Prostate gland (tissue), 2 donors: Measurements from ENCODE around the gene SYNC. TPM values are rescaled to one million over a fixed set of nuclear protein-coding genes. Genes with fewer than 3 reads are reported as not detected.

Source experiments
- DNase-seq: peaks from one replicate; pipeline ENCODE4 v3.0.0-alpha.2; 2019; ENCODE audit warnings: low spot score
- H3K27ac ChIP-seq, 2 donors: fragments of 200-600 bp; sonication (generic); 2 replicates each; pipeline ENCODE4 v1.5.1; 2017 to 2019
- H3K27me3 ChIP-seq: fragments of 200-600 bp; sonication (generic); replicated peaks from 2 replicates; pipeline ENCODE4 v1.5.1; 2019; ENCODE audit not compliant: insufficient read depth
- H3K36me3 ChIP-seq, 2 donors: fragments of 200-600 bp; sonication (generic); 1 replicate in 1 of 2; 2 replicates in 1 of 2; pipeline versions ENCODE4 v1.5.1 to v1.8.1; 2017 to 2019
- H3K4me1 ChIP-seq: fragments of 200-600 bp; sonication (generic); replicated peaks from 2 replicates; pipeline ENCODE4 v1.5.1; 2019
- H3K4me3 ChIP-seq, 2 donors: fragments of 200-600 bp; sonication (generic); 2 replicates each; pipeline ENCODE4 v1.5.1; 2017 to 2019
- H3K9me3 ChIP-seq: fragments of 200-600 bp; sonication (generic); 2 replicates; pipeline ENCODE4 v1.5.1; 2017
- CTCF ChIP-seq, 4 experiments: fragments of 200-600 bp in 2 of 4; fragments of 450-650 bp in 2 of 4; sonication (generic) in 2 of 4; IDR thresholded peaks; 1 replicate in 3 of 4; 2 replicates in 1 of 4; pipeline ENCODE4 v1.5.1; 2016 to 2019; ENCODE audit warnings: antibody characterized with exemption in 4 of 4, mild to moderate bottlenecking in 2 of 4, moderate library complexity in 2 of 4
- POLR2A ChIP-seq: fragments of 450-650 bp; IDR thresholded peaks from one replicate; pipeline ENCODE4 v1.6.1; 2016; ENCODE audit warnings: antibody characterized with exemption, mild to moderate bottlenecking
- POLR2AphosphoS5 ChIP-seq: sonication (generic); formaldehyde crosslinking; IDR thresholded peaks from one replicate; pipeline ENCODE4 v1.6.1; 2017; ENCODE audit warnings: antibody characterized with exemption
- WGBS: methylation state at CpG from one replicate; pipeline ENCODE4 v1.1.5; 2018; 5-methylcytosine and 5-hydroxymethylcytosine counted together
- intact Hi-C: fragments of 100-400 bp; cut with DNase I; formaldehyde crosslinking; loops from one replicate; pipeline ENCODE4 v1.14.2; 2022
- total RNA-seq, 2 donors: library from RNA; depleted of rRNA; stranded (reverse); fragments of >200 nt; gene quantifications; one replicate each; pipeline ENCODE4 v1.1.0, GENCODE V29; 2016

Gene SYNC
- total RNA-seq, 2 donors from 2014 or later, result 7.9 to 18.2 TPM

- WGBS, result 80% methylated on average over 12 of the region's 12 CpGs
- no peaks in the 10 kb centered on the region for H3K4me1 ChIP-seq
- DNase-seq, result no peak
- intact Hi-C loops, result no loop called here
- no peak overlapping the region for H3K27ac ChIP-seq
- H3K9me3 ChIP-seq, result no peaks in the 10 kb centered on the region
- peaks cover 0 to 22% of the 10 kb centered on the region in 2 donors for H3K36me3 ChIP-seq
- H3K4me3 ChIP-seq, result no peak overlapping the region
- TF ChIP-seq POLR2A (no peak), CTCF (IDR thresholded peaks at IDR 0.05) (no peak), POLR2AphosphoS5 (no peak)
- H3K27me3 ChIP-seq, result no peaks in the 10 kb centered on the region
Measured at GRCh38 chr1:32666901-32667566, 35.5 kb downstream of the SYNC start.

GRCh38 chr1:32665915-32666314, 36.7 kb downstream of the SYNC start:
- Histone ChIP-seq H3K27ac (no peak overlapping the region), H3K4me3 (no peak overlapping the region), H3K27me3 (no peaks in the 10 kb centered on the region), H3K36me3 (peaks cover 0 to 16% of the 10 kb centered on the region in 2 donors), H3K4me1 (no peaks in the 10 kb centered on the region), H3K9me3 (no peaks in the 10 kb centered on the region)
- TF ChIP-seq CTCF (IDR thresholded peaks at IDR 0.05) (no peak), POLR2A (no peak), POLR2AphosphoS5 (no peak)
- no peak for DNase-seq
- 45% methylated on average over 1 of the region's 1 CpG for WGBS
- intact Hi-C loops, result no loop called here

GRCh38 chr1:32659581-32659980, 43.0 kb downstream of the SYNC start:
- H3K36me3 ChIP-seq, result peaks cover 7 to 8% of the 10 kb centered on the region in 2 donors
- WGBS, result 80% methylated on average over 1 of the region's 1 CpG
- TF ChIP-seq POLR2AphosphoS5, result no peak
- TF ChIP-seq CTCF (IDR thresholded peaks at IDR 0.05), result no peak
- no peak for TF ChIP-seq POLR2A

GRCh38 chr1:32652244-32652962, 50.2 kb downstream of the SYNC start:
- no peaks in the 10 kb centered on the region for H3K9me3 ChIP-seq
- peak overlapping the region; percentile 87 for H3K4me3 ChIP-seq
- H3K27ac ChIP-seq, result no peak overlapping the region
- no peak for TF ChIP-seq CTCF (IDR thresholded peaks at IDR 0.05)
- TF ChIP-seq POLR2A, result no peak
- no peak for TF ChIP-seq POLR2AphosphoS5
- peaks cover 9% of the 10 kb centered on the region for H3K4me1 ChIP-seq
- WGBS, result 87% methylated on average over 16 of the region's 16 CpGs
- no peaks in the 10 kb centered on the region for H3K27me3 ChIP-seq
- intact Hi-C loops, result no loop called here
- no peak for DNase-seq
- peaks cover 1 to 2% of the 10 kb centered on the region in 2 donors for H3K36me3 ChIP-seq

More at GRCh38 chr1:32659581-32659980, 43.0 kb downstream of the SYNC start:
- no peak overlapping the region for H3K27ac ChIP-seq
- intact Hi-C loops, result no loop called here
- H3K4me1 ChIP-seq, result no peaks in the 10 kb centered on the region
- no peak for DNase-seq
- H3K9me3 ChIP-seq, result no peaks in the 10 kb centered on the region
- no peaks in the 10 kb centered on the region for H3K27me3 ChIP-seq
- no peak overlapping the region for H3K4me3 ChIP-seq
